Esophagus squamous epithelium (tissue), 4 donors: ENCODE results near the gene RHOBTB1.

Source experiments
- CTCF ChIP-seq, 6 experiments: fragments of 450-650 bp in 4 of 6; fragments of 200-600 bp in 2 of 6; sonication (generic) in 2 of 6; IDR thresholded peaks; one replicate each; pipeline ENCODE4 v1.5.1; 2016 to 2019; ENCODE audit warnings: antibody characterized with exemption in 6 of 6, mild to moderate bottlenecking in 4 of 6, moderate library complexity in 4 of 6
- POLR2A ChIP-seq, 4 donors: fragments of 450-650 bp; IDR thresholded peaks; one replicate each; pipeline ENCODE4 v1.6.1; 2017; ENCODE audit warnings: antibody characterized with exemption in 4 of 4, mild to moderate bottlenecking in 4 of 4, moderate library complexity in 3 of 4

GRCh38 chr10:60917331-60918280 lies 26.4 kb downstream of the RHOBTB1 start:
- TF ChIP-seq CTCF (IDR thresholded peaks at IDR 0.05) (no peak), POLR2A (IDR thresholded peaks at IDR 0.05) (no peak)
